Mucosa of descending colon (tissue), 3 donors: Measurements from ENCODE around the gene ZNF423. TPM values are rescaled to one million over a fixed set of nuclear protein-coding genes. Genes with fewer than 3 reads are reported as not detected.

Experiments
- ATAC-seq: fragments of 200-7000 bp; cut with Tn5 transposase; one replicate; pipeline ENCODE4 v1.9.1; 2020; ENCODE audit warnings: mild to moderate bottlenecking, moderate library complexity
- DNase-seq, 3 donors: peaks; one replicate each; pipeline ENCODE4 v3.0.0-alpha.2; 2020
- H3K36me3 ChIP-seq: fragments of 200-600 bp; one replicate; pipeline ENCODE4 v1.8.0; 2021; ENCODE audit warnings: low read depth, mild to moderate bottlenecking
- H3K4me1 ChIP-seq: fragments of 200-600 bp; one replicate; pipeline ENCODE4 v1.8.0; 2021; ENCODE audit warnings: low read depth, mild to moderate bottlenecking
- H3K4me3 ChIP-seq: fragments of 200-600 bp; one replicate; pipeline ENCODE4 v1.8.0; 2021; ENCODE audit warnings: mild to moderate bottlenecking
- H3K9me3 ChIP-seq: fragments of 200-600 bp; one replicate; pipeline ENCODE4 v1.8.0; 2021; ENCODE audit warnings: mild to moderate bottlenecking
- intact Hi-C, 2 donors: fragments of 100-400 bp; cut with DNase I in 1 of 2; cut with micrococcal nuclease in 1 of 2; formaldehyde crosslinking; loops; one replicate each; pipeline versions ENCODE4 v1.11.0 to v1.11.1; 2022; cut with DNase I, micrococcal nuclease
- total RNA-seq, 3 donors: library from RNA; stranded (reverse); fragmentation: NEBNext Ultra II Directional in 2 of 3; extraction: Animal tissue kit (Norgen Biotek cat#: 25700) in 2 of 3; gene quantifications; one replicate each; pipeline versions ENCODE4 v1.2.1 to v1.2.4, GENCODE V29; 2021 to 2023
- TF ChIP-seq, protein P1 (sequence below): fragments of 200-600 bp; IDR thresholded peaks from one replicate; pipeline ENCODE4 v1.8.0; 2022; ENCODE audit warnings: antibody characterized with exemption, mild to moderate bottlenecking
- donor health status: DM: no; HTN: no; CAD: no; lungs with moderate emphysema.
- donor health status: DM: no; HTN: no; CAD: no.
- donor health status: DM: no; HTN: yes; CAD: no.

ZNF423 gene
- total RNA-seq, 3 donors from 2014 or later: 6.7 to 11.6 (median 11.0) TPM

DNA sequence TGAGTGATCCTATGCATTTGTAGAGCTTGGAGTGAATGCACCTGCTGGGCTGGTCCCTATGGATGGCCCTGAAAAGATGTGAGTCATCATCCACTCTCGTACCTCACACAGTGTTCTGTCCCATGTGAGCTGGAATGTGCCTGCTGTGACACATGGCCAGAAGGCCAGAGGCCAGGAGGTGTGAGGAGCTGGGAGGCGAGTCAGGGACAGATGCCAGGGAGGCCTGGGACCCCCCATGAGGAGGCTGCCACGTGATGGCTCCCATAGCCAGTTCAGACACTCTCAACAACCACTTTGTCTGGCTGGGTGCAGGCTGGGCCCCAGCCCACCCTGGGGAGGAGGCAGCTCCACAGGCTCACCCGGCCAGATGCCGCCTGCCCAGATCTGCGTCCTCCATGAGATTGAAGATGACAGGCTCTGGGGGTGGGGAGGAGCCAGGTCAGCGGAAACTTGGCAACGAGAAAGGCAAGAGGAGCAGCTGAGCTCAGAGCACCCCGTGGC is 313.5 kb downstream of the ZNF423 start:
- TF ChIP-seq, protein P1, sequence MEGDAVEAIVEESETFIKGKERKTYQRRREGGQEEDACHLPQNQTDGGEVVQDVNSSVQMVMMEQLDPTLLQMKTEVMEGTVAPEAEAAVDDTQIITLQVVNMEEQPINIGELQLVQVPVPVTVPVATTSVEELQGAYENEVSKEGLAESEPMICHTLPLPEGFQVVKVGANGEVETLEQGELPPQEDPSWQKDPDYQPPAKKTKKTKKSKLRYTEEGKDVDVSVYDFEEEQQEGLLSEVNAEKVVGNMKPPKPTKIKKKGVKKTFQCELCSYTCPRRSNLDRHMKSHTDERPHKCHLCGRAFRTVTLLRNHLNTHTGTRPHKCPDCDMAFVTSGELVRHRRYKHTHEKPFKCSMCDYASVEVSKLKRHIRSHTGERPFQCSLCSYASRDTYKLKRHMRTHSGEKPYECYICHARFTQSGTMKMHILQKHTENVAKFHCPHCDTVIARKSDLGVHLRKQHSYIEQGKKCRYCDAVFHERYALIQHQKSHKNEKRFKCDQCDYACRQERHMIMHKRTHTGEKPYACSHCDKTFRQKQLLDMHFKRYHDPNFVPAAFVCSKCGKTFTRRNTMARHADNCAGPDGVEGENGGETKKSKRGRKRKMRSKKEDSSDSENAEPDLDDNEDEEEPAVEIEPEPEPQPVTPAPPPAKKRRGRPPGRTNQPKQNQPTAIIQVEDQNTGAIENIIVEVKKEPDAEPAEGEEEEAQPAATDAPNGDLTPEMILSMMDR: no peak
- Histone ChIP-seq H3K9me3 (no peaks in the 10 kb centered on the region), H3K4me1 (no peaks in the 10 kb centered on the region), H3K4me3 (no peak overlapping the region), H3K36me3 (no peaks in the 10 kb centered on the region)
- intact Hi-C loops: no loop called here
- DNase-seq (no peak), ATAC-seq (peak; percentile 30)

DNA sequence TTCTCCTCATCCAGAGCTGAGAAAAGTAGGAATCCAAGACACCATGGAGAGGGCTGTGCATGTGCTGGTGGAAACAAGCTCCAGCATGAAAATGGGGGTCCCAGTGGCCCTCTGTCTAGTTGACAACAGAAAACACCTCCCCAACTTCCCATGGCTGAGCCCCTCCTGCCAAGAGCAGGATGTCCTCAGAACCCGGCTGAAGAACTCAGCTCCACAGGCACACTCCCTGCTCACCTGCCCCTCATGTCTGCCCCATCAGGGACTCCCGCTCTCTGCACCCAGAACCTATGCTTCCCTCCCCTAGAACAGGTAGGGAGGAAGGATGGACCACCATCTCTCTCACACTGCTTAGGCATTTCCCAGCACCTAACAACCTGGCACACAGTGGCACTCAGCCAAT is 315.1 kb downstream of the ZNF423 start:
- no peak overlapping the region for H3K4me3 ChIP-seq
- H3K4me1 ChIP-seq: no peaks in the 10 kb centered on the region
- intact Hi-C loops: no loop called here
- ATAC-seq (no peak), DNase-seq (no peak)
- TF ChIP-seq, protein P1: no peak
- no peaks in the 10 kb centered on the region for H3K36me3 ChIP-seq
- no peaks in the 10 kb centered on the region for H3K9me3 ChIP-seq

DNA sequence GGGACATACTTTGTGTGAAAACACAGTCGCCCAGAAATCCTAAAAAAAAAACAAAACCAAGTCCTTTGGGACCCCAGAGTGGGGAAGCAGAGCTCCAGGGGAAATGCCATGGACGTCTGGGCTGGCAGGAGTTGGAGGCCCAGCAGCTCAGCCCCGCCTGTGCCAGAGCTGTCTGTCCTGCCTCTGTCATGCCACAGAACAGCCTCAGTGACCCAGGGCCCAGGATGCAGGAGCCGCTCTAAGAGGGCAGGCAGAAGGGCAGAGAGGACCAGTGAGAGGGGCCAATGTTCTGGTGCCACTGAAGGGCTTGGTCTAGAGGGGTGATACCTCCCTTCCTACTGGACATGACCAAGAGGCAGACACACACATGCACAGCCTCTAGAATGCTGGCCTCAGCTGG is 316.2 kb downstream of the ZNF423 start:
- no peaks in the 10 kb centered on the region for H3K9me3 ChIP-seq
- no peak overlapping the region for H3K4me3 ChIP-seq
- intact Hi-C loops: no loop called here
- no peaks in the 10 kb centered on the region for H3K4me1 ChIP-seq
- TF ChIP-seq, protein P1: no peak
- H3K36me3 ChIP-seq: no peaks in the 10 kb centered on the region
- DNase-seq (no peak), ATAC-seq (no peak)

DNA sequence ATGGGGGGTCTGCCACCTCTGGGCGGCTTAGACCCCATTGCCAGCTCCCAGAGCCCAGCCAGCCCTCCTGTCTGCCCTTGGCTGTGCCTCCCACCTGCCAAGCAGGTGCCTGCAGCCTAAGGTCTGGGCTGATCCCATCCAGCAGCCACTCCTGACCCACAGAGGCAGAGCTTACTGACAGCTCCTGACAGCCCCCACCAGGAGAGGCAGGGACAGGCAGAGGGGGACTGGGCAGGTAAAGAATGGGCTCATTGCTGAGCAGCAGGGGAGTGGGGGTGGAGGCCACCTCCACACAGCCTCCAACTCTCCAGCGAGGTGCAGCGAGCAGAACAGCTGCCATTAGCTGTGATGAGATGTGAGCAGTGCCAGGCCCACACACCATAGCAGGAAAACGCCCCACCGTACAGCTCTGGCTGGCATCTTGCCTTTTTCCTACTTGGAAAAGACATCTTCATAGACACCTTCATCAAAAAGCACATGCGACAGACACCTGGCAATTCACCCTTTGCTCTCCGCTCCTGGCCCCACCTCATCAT is 317.9 kb downstream of the ZNF423 start:
- Histone ChIP-seq H3K4me1 (no peaks in the 10 kb centered on the region), H3K36me3 (no peaks in the 10 kb centered on the region), H3K4me3 (no peak overlapping the region), H3K9me3 (no peaks in the 10 kb centered on the region)
- no peak for ATAC-seq
- no peak for DNase-seq
- intact Hi-C loops: no loop called here
- TF ChIP-seq, protein P1: no peak

DNA sequence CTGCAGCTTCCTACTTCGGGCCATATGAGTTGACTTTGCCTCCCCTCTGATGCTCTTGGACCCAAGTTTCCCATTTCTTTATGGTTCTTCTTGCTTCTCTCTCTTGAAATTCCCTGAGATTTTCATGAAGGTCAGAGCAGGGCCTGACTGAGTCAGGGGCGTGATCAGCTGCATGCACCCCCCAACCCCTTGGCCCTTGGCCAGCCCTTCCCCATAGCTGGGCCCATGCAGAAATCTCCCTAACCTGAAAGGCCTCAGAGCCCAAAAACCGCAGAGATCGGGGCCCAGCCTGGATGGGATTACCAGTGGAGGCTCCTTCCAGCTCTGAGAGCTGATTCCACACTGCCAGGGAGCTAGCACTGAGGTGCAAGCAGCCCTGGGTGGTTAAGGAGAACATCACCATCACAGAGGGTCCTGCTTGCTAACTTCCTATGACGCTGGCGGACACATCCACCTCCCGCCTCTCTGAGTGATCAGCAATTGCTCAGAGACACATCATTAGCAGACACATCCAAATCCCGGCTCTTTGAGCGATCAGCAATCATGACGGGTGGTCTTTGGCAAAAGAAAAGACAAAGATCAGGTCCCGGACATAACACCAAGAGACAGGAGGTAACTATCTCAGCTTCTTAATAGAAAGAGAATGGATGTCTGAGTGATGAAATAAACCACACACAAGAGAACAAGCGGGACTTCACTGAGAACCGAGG is 320.9 kb downstream of the ZNF423 start:
- H3K9me3 ChIP-seq: no peaks in the 10 kb centered on the region
- H3K4me3 ChIP-seq: no peak overlapping the region
- intact Hi-C loops: no loop called here
- TF ChIP-seq, protein P1: no peak
- no peaks in the 10 kb centered on the region for H3K4me1 ChIP-seq
- no peak for ATAC-seq
- no peaks in the 10 kb centered on the region for H3K36me3 ChIP-seq
- no peak for DNase-seq
